ENCODE measurements around the gene NR2C1.
"Not testable (repeated sequence)": the region's sequence is repeated elsewhere in the genome, so short reads cannot be mapped to it uniquely, and the experiment has no call there.

The NR2C1 gene

DNA sequence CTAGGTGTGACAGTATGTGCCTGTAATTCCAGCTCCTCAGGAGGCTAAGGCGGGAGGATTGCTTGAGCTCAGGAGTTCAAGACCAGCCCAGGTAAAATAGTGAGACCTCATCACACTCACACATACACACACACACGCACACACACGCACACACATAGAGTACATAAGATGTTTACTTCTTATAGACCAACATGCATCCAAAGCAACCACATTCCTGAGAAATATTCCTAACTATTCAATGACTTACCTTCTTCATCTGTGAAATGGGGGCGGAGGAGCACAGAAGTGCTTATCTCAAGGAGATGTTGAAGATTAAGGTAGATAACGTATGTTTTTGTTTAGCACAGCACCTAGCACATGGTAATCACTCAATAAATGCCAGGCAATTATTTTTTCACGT is 76.4 kb downstream of the NR2C1 start:
- TF ChIP-seq, protein P1, sequence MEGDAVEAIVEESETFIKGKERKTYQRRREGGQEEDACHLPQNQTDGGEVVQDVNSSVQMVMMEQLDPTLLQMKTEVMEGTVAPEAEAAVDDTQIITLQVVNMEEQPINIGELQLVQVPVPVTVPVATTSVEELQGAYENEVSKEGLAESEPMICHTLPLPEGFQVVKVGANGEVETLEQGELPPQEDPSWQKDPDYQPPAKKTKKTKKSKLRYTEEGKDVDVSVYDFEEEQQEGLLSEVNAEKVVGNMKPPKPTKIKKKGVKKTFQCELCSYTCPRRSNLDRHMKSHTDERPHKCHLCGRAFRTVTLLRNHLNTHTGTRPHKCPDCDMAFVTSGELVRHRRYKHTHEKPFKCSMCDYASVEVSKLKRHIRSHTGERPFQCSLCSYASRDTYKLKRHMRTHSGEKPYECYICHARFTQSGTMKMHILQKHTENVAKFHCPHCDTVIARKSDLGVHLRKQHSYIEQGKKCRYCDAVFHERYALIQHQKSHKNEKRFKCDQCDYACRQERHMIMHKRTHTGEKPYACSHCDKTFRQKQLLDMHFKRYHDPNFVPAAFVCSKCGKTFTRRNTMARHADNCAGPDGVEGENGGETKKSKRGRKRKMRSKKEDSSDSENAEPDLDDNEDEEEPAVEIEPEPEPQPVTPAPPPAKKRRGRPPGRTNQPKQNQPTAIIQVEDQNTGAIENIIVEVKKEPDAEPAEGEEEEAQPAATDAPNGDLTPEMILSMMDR (IDR thresholded peaks at IDR 0.05; ENCODE audit: low read depth, low read length), result no peak
- Histone ChIP-seq H3K27ac (no peak overlapping the region), H3K27me3 (ENCODE audit: insufficient read depth, low read depth, severe bottlenecking) (no peaks in the 10 kb centered on the region), H3K9me3 (ENCODE audit: severe bottlenecking) (no peaks in the 10 kb centered on the region), H3K36me3 (peaks cover 42% of the 10 kb centered on the region), H3K4me3 (ENCODE audit: low read depth, low read length) (no peak overlapping the region)
- no peak for DNase-seq

DNA sequence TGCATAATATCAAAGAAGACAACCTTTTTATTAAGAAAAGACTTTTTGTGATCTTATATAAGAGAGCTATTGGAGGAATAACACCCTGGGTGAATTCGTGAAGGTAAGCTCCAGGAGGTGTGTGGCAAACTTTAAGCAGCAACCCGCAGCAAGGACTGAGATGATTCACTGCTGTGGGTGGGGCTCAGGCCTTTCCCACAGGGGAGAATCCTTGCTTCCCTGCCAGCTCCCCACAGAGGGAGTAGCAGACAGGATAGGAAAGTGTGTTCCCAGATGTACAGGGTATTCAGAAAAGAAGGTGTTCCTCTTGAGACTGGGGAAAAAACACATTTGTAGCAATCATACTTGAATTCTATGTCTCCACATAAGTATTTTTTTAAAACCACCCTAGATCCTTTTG is 79.1 kb downstream of the NR2C1 start:
- DNase-seq, result no peak
- TF ChIP-seq, protein P1 (IDR thresholded peaks at IDR 0.05; ENCODE audit: low read depth, low read length), result no peak
- Histone ChIP-seq H3K27me3 (ENCODE audit: insufficient read depth, low read depth, severe bottlenecking) (no peaks in the 10 kb centered on the region), H3K36me3 (peaks cover 19% of the 10 kb centered on the region), H3K27ac (no peak overlapping the region), H3K4me3 (ENCODE audit: low read depth, low read length) (no peak overlapping the region), H3K9me3 (ENCODE audit: severe bottlenecking) (no peaks in the 10 kb centered on the region)

DNA sequence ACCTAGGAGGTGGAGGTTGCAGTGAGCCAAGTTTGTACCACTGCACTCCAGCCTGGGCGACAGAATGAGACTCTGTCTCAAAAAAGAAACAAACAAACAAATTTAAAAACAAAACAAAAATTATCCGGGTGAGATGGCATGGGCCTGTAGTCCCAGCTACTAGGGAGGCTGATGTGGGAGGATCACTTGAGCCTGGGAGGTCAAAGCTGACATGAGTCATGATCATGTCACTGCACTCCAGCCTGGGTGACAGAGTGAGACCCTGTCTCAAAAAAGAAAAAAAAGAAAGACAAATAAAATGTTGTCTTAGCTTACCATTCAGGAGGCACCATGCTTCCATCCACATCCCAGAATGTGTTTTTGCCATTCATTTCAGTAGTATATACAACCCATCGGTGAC is 79.6 kb downstream of the NR2C1 start:
- DNase-seq; H3K27me3 ChIP-seq (ENCODE audit: insufficient read depth, low read depth, severe bottlenecking); H3K4me3 ChIP-seq (ENCODE audit: low read depth, low read length); H3K27ac ChIP-seq; H3K9me3 ChIP-seq (ENCODE audit: severe bottlenecking): not testable (repeated sequence)
- peaks cover 19% of the 10 kb centered on the region for H3K36me3 ChIP-seq

DNA sequence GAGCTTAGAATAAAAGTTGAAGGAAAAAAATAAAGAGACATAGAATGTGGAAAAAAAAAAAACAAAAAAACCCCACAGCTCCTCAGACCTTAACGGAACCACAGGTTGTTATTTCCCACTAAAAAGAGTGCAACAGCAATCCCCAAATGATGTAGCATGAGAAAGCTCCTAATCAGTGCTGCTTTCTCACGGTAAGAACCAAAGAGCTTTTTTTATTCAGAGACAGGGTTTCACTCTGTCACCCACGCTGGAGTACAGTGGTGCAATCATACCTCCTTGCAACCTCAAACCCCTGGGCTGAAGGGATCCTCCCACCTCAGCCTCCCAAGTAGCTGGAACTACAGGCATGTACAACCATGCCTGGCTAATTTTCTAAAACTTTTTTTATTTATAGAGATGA is 83.2 kb downstream of the NR2C1 start:
- TF ChIP-seq, protein P1 (IDR thresholded peaks at IDR 0.05; ENCODE audit: low read depth, low read length), result no peak
- Histone ChIP-seq H3K4me3 (ENCODE audit: low read depth, low read length) (no peak overlapping the region), H3K27ac (no peak overlapping the region), H3K27me3 (ENCODE audit: insufficient read depth, low read depth, severe bottlenecking) (no peaks in the 10 kb centered on the region), H3K9me3 (ENCODE audit: severe bottlenecking) (no peaks in the 10 kb centered on the region), H3K36me3 (peaks cover 18% of the 10 kb centered on the region)
- DNase-seq, result no peak

DNA sequence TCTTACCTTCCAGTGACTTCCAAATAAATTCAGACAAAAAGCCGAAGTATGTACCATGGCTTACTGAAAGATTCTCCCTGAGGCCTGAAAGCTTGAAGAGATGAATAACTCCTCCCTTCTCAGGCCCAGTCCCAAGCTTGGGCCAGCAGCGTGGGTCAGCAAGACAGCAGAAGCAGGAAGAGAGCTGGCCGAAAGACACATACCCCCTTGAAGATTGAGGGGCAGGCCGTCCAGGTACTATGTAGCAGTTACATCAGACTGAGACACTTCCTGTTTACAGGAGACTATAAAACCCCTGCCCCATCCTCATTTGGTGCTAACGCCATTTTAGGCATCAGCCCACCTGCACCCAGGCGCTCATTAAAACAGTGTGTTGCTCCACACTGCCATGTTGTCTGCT is 84.9 kb downstream of the NR2C1 start:
- H3K9me3 ChIP-seq (ENCODE audit: severe bottlenecking), result no peaks in the 10 kb centered on the region
- H3K36me3 ChIP-seq, result peaks cover 10% of the 10 kb centered on the region
- DNase-seq, result no peak
- no peak overlapping the region for H3K27ac ChIP-seq
- H3K4me3 ChIP-seq (ENCODE audit: low read depth, low read length), result no peak overlapping the region
- TF ChIP-seq, protein P1 (IDR thresholded peaks at IDR 0.05; ENCODE audit: low read depth, low read length), result no peak
- H3K27me3 ChIP-seq (ENCODE audit: insufficient read depth, low read depth, severe bottlenecking), result no peaks in the 10 kb centered on the region

DNA sequence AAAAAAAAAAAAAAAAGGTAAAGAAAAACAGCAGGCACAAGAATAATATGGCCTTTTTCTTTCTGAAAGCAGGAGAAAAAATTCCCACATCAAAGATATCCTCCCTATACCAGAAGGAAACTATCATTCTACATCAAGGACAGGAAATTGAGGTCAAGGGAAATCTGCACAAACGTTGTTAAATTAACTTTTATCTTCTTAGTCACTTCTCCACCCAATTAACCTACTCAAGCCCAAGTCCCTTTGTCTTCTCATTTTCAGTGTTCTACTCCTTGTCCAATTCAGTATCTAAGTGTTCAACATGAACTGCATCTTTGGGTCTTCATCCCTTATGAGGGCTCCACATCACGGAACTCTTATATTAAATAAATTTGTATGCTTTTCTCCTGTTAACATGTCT is 85.6 kb downstream of the NR2C1 start:
- H3K4me3 ChIP-seq (ENCODE audit: low read depth, low read length), result no peak overlapping the region
- H3K36me3 ChIP-seq, result peaks cover 10% of the 10 kb centered on the region
- H3K9me3 ChIP-seq (ENCODE audit: severe bottlenecking), result no peaks in the 10 kb centered on the region
- no peaks in the 10 kb centered on the region for H3K27me3 ChIP-seq (ENCODE audit: insufficient read depth, low read depth, severe bottlenecking)
- TF ChIP-seq, protein P1 (IDR thresholded peaks at IDR 0.05; ENCODE audit: low read depth, low read length), result no peak
- H3K27ac ChIP-seq, result no peak overlapping the region
- DNase-seq, result no peak

Data from WERI-Rb-1 (cell line).